A204.1 (cell line): Measurements from ENCODE around the gene SERPINA1.
A peak's percentile ranks its signal among the peaks of the same experiment; 100 is the strongest.
"Not testable (repeated sequence)": the region's sequence is repeated elsewhere in the genome, so short reads cannot be mapped to it uniquely, and the experiment has no call there.

Experiments
- FAIRE-seq: peaks from 2 replicates; lab custom pipeline; 2012; peaks lifted over from hg19 to GRCh38; lab: Jason Lieb, UNC

SERPINA1 gene

GRCh38 chr14:94388384-94389103 is at the start of gene SERPINA1:
Gene SERPINA1, minus strand, starts transcription at chr14:94388602. Its CDS starts 5,365 bp downstream, at chr14:94383237.
- no peak for FAIRE-seq

GRCh38 chr14:94428610-94429009 is 40.2 kb upstream of the SERPINA1 start:
- no peak for FAIRE-seq

GRCh38 chr14:94427016-94427613 is 38.7 kb upstream of the SERPINA1 start:
- FAIRE-seq: no peak

DNA sequence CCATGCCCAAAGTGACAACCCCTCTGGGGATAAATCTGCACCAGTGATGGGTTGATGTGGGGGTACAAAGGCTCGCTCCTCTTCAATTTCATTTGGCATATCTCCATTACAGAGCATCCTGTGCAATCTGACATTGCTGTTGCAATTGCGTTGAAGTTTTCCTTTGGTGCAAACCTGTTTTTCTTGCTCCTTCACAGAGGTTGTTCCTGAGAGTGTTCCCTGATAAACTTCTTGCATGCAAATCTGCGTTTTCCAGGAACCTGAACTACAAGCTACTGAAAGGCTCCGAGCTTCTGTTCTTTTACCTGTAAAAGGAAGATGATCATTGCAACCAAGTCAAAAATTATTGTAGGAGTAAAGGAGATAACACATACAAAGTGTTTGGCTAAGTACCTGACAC is 38.1 kb upstream of the SERPINA1 start:
- no peak for FAIRE-seq

DNA sequence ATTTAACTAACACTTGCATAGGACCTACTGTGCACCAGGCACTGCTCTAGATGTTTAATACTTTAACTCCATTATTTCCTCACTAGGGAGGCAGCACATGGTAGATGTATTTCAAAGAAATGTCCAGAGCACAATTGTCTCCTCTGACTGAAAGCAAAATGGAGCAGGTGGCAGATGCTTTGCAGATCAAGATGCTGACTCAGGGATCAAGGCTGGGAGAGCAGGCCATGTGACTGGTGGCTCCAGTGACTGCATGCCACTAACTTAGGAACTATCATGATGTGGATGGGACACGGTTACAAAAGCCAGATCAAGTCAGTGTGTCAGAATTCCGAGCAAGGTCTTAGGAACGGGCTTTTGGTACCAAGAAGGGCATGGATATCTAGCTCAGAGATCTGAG is 36.0 kb upstream of the SERPINA1 start:
- no peak for FAIRE-seq

- peak; percentile 68 for FAIRE-seq
Measured at GRCh38 chr14:94423453-94424056, 35.2 kb upstream of the SERPINA1 start.

DNA sequence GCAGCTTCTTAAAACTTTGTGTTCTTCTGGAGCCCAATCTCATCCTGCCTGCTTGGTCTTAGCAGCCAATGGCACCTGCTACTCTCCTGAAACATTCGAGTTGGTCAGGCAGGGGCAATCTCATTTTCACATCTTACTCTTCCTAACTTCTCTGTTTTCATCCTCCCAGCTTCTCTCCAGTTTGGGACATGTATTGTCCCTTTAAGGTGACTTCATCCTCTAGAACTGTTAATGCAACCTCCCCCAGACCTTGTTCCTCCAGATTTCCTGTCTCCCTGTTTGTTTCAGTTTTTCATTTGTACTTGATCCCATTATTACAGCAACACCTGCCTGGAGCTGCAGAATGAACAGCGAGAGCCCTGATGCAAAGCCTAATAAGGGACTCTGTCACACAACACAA is 32.9 kb upstream of the SERPINA1 start:
- FAIRE-seq: no peak

GRCh38 chr14:94417497-94418205 is 29.2 kb upstream of the SERPINA1 start:
- FAIRE-seq: not testable (repeated sequence)

DNA sequence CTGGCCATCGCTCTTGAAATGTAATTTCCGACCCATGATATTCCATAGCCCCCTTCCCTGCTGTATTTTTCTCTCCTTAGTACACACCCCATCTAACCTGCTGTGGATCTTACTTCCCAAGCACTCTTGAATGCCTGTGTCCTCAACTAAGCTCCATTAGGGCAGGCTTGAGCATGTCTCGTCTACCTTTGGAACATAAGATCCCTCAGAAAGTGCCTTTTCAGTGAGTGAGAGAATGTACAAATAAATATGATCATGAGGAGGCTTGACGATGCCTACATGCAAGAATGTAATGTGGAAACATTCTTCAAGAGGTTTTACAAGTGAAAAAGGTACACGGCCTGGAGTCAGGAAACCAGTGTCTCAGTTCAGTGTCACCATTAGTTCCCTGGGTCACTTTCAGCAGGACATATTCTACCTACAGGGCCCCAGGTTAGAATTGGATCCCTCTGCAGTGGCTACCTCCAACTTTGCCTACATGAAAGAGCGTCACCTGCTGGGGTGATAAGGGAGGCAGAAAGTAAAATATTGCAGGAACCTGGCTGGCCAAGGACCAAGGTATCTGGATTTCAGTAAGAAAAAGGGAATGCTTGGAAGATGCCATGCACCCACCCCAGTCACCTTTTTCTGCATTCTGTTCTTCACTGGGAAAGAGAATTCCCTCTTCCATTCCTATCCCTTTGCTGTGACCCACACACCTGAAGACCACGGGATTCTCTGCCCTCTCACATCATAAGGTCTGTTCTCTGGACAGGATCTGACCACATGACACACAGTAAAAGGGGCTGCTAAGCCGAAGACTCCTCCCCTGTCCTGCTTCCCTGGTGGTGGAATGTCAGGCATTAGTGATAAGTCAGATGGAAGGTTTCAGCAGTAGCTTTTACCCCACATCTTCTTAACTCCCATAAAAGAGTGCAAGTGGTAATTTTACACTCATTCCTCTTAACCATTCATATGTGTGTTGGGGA is 24.6 kb upstream of the SERPINA1 start:
- FAIRE-seq: no peak

- no peak for FAIRE-seq
Measured at GRCh38 chr14:94411638-94412037, 23.2 kb upstream of the SERPINA1 start.

- not testable (repeated sequence) for FAIRE-seq
Measured at GRCh38 chr14:94409430-94409829, 21.0 kb upstream of the SERPINA1 start.

DNA sequence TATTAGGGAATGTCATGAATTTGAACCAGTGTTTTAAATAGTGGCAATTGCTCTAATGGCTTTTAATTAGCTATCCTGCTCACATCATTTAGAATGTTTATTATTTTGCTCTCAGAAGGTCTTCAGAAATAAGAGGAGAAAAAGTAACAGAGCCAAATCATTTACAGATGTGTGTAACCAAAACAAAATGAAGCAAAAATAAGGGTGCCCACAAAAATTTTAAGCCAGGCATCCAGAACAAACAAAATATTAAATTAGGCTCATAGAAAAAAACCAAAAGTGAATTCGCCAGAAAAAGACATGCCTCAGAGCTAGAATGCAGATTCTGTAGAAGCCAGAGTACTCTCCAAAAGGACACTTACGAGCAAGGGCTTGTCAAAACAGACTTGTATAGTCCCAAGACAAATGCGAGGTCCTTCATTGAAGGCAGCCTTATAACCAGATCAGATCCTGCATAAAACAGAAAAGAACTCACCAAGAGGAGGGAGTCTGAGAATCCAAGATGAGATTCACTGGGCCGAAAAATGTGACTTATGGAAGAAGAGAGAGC is 20.2 kb upstream of the SERPINA1 start:
- no peak for FAIRE-seq

DNA sequence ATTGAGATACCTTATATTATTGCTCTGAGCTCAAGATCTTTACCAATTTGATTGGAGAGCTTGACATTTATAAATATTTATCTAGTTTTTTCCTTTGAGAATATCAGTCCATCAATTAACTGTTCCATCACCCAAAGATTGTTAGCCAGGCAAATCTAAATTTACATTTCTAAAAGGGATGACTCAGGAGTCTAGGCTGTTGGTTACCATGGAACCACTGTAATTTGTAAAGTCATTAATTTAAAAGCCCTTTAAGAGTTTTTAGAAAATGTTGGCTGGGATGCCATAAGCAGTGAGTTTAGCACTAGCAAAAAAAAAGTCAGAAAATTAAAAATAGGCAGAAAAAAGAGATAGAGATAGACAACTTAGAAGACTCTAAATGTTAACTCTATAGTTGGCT is 19.5 kb upstream of the SERPINA1 start:
- FAIRE-seq: no peak

DNA sequence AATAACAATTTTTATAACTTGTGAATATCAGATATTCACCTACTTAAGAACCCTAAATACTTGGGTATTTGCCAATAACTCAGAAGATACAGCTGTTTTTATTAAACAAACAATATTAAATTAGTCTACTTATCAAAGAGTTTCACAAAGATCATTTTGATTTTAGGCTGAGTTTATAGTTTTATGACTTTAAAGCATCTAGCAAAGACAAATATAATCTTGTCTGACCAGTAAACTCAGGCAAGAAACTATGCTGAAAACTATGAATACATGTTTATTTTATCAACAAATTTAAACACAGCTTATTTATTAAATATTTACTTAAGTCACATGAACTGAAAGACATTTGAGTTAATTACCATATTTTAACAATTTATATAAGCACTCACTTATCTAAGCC is 18.5 kb upstream of the SERPINA1 start:
- FAIRE-seq: no peak

GRCh38 chr14:94405486-94405885 is 17.1 kb upstream of the SERPINA1 start:
- no peak for FAIRE-seq

DNA sequence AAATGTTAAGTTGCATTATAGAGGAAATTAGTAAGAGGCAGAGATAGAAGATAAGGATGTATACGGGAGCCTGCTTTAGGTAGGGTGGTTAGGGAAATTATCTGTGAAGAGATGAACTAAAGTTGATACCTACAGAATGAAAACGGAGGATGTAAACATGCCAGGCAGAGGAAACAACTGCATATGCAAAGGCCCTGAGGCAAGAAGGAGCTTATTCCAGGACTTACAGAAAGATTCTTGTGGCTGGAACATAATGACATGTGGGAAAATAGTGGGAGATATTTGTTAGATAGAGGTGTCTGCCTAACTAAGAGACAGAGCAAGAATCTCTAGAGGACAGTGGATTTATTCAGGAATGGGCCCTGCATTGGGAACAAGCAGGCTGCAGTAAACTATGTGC is 16.2 kb upstream of the SERPINA1 start:
- FAIRE-seq: no peak

DNA sequence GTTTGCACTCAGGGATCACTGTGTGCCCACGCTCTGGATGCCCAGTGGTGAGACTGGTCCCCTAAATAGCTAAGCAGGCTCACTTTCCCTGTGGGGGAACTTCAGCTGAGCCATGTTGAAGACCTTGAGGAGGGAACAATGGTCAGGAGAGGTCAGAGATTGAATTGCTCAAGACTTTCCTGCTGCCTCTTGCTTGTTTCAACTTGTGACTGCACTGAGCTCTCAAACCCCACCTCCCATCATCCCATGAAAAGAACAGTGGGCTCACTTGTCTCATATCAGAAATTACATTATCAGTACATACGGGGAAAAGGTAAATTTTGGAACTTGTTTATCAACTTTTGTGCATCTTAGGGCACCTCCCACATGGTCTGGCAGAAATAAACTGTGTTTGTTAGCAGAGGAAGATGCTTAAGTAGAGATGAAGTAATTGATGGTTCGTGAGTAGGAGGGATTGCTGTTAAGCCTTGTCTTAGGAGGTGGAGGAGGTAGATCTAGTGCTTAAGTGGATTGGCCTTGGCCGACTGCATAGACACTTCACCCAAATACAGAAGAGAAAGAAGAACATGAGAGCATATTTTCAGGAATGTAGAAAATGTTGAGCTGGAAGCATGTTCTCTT is 15.0 kb upstream of the SERPINA1 start:
- no peak for FAIRE-seq

DNA sequence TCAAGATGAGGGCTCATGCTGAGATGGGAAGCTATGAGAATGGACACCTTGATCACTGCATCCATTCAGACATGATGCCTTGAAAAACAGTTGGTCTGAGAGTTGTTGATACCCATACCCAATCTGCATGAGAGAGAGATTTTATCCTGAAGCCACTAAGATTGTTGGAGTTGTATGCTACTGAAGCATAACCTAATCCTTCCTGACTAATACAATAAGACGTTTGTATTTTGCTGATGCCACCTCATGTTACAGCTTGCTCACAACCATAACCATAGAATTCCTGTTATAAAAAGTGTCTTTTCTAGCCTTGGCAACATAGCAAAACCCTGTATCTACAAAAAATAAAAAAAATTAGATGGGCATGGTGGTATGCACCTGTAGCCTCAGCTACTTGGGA is 12.7 kb upstream of the SERPINA1 start:
- FAIRE-seq: no peak

DNA sequence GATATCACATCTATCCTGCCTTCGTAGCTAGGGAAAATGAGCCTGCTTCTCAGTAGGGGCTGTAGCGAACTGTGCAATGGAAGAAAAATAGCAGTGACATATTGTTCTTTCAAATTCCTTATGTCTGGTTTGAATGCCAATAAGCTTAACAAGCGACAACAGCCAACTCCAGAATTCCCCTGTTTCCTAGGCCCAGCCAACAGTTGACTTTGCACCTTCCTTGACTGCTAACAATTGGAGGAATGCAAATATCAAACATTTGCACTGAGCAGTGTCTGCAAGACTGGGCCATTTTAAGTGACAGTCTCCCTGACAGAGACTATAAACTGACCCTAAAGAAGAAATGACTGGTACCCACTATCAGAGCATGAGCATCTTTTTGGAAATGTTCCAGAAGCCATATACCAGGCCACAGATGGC is 12.0 kb upstream of the SERPINA1 start:
- no peak for FAIRE-seq

- FAIRE-seq: no peak
Measured at GRCh38 chr14:94398536-94398935, 10.1 kb upstream of the SERPINA1 start.

DNA sequence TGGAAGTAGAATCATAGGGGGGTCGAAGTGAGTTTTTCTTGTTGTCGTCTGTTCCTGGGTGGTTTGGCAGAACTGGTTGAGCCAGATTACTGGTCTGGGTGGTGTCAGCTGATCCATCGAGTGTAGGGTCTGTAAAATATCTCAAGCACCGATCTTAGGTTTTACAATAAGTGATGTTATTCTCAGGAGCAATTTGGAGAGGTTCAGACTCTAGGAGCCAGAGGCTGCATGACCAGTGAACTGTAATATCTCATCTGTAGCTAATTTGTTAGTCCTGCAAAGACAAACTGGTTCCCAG is 9.7 kb upstream of the SERPINA1 start:
- no peak for FAIRE-seq
